Epithelial cell of esophagus (primary cell): ENCODE results near the gene ZNF678.
"Not testable (repeated sequence)": the region's sequence is repeated elsewhere in the genome, so short reads cannot be mapped to it uniquely, and the experiment has no call there.

Experiments
- DNase-seq: peaks from one replicate; pipeline ENCODE4 v3.0.0; 2010; ENCODE audit warnings: low read depth
- H3K4me3 ChIP-seq: 2 replicates; pipeline ENCODE4 v1.5.1; 2011; ENCODE audit warnings: mild to moderate bottlenecking, low read length, control low read depth
- CTCF ChIP-seq: IDR thresholded peaks from 2 replicates; pipeline ENCODE4 v1.5.1; 2011; ENCODE audit warnings: low read depth, mild to moderate bottlenecking, low read length, control low read depth, inconsistent platforms; ENCODE audit not compliant: insufficient read depth; ENCODE audit errors: missing control alignments

The ZNF678 gene

GRCh38 chr1:227546059-227546458 is 17.3 kb upstream of the ZNF678 start:
- DNase-seq = no peak
- TF ChIP-seq CTCF = no peak
- H3K4me3 ChIP-seq = no peak overlapping the region

- no peak overlapping the region for H3K4me3 ChIP-seq
- no peak for DNase-seq
- TF ChIP-seq CTCF = no peak
Observed at GRCh38 chr1:227546598-227547309, 16.6 kb upstream of the ZNF678 start.

DNA sequence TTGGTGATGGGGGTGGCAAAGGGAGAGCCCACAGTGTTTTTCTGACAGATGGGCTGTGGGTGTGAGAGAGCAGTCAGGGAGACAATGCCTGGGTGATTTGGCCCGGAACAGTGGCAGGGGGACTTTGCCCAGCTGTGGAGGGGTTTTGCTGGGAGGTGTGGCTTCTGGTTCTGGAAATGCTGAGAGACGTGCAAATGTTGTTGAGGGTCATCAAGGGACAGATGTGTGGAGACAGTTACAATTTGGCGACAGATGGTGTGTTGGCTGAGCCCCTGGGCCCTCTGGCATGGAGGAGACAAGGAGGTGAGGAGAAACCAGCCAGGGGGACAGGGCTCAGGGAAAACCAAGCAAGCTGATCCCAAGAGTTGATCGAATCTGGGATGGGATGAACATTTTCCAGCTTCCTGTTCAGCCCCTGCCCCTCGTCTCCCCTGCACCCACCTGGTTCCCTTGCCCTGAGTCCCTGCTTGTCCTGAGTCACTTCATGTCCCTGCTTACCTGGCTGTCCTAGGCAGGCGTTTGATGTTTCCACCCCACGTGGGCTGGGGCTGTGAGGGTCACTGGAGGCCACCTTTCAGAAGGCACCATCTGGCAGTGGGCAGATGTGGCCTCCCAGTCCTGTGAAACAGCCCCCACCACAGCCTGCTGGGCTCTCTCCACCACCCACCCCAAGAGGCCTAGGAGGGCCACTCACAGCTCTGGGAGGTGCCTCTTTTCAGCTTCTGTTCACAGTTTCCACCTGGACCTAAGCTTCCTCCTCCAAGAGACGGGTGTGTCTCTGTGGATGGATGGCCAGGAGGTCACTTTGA is 15.8 kb upstream of the ZNF678 start:
- no peak for TF ChIP-seq CTCF
- no peak overlapping the region for H3K4me3 ChIP-seq
- no peak for DNase-seq

- TF ChIP-seq CTCF = no peak
- no peak overlapping the region for H3K4me3 ChIP-seq
- no peak for DNase-seq
Observed at GRCh38 chr1:227548119-227548397, 15.3 kb upstream of the ZNF678 start.

GRCh38 chr1:227548448-227548847 is 14.9 kb upstream of the ZNF678 start:
- no peak for DNase-seq
- TF ChIP-seq CTCF = no peak
- no peak overlapping the region for H3K4me3 ChIP-seq

- DNase-seq = no peak
- no peak for TF ChIP-seq CTCF
- no peak overlapping the region for H3K4me3 ChIP-seq
Observed at GRCh38 chr1:227549892-227550291, 13.5 kb upstream of the ZNF678 start.

GRCh38 chr1:227551881-227552280 is 11.5 kb upstream of the ZNF678 start:
- H3K4me3 ChIP-seq = not testable (repeated sequence)

More at GRCh38 chr1:227551881-227552280, 11.5 kb upstream of the ZNF678 start:
- not testable (repeated sequence) for DNase-seq
